Measurements from ENCODE around the gene HAPLN3.

The HAPLN3 gene

GRCh38 chr15:88918738-88919137 is 23.4 kb upstream of the HAPLN3 start:
- Mint-ChIP-seq H3K4me1 (peaks cover 39% of the 10 kb centered on the region), H3K4me3 (no peak overlapping the region), H3K36me3 (ENCODE audit: low read depth) (no peaks in the 10 kb centered on the region), H3K9me3 (peaks cover 9% of the 10 kb centered on the region), H3K27ac (no peak overlapping the region), H3K27me3 (ENCODE audit: low read depth, poor library complexity) (peaks cover 3% of the 10 kb centered on the region)
- DNase-seq: no peak
- TF ChIP-seq, protein P1, sequence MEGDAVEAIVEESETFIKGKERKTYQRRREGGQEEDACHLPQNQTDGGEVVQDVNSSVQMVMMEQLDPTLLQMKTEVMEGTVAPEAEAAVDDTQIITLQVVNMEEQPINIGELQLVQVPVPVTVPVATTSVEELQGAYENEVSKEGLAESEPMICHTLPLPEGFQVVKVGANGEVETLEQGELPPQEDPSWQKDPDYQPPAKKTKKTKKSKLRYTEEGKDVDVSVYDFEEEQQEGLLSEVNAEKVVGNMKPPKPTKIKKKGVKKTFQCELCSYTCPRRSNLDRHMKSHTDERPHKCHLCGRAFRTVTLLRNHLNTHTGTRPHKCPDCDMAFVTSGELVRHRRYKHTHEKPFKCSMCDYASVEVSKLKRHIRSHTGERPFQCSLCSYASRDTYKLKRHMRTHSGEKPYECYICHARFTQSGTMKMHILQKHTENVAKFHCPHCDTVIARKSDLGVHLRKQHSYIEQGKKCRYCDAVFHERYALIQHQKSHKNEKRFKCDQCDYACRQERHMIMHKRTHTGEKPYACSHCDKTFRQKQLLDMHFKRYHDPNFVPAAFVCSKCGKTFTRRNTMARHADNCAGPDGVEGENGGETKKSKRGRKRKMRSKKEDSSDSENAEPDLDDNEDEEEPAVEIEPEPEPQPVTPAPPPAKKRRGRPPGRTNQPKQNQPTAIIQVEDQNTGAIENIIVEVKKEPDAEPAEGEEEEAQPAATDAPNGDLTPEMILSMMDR (IDR thresholded peaks at IDR 0.05): no peak

GRCh38 chr15:88917760-88918159 is 22.4 kb upstream of the HAPLN3 start:
- Mint-ChIP-seq H3K27me3 (ENCODE audit: low read depth, poor library complexity) (peaks cover 3% of the 10 kb centered on the region), H3K4me3 (no peak overlapping the region), H3K9me3 (peaks cover 7% of the 10 kb centered on the region), H3K27ac (no peak overlapping the region), H3K36me3 (ENCODE audit: low read depth) (no peaks in the 10 kb centered on the region), H3K4me1 (peaks cover 34% of the 10 kb centered on the region)
- DNase-seq: no peak
- TF ChIP-seq, protein P1 (IDR thresholded peaks at IDR 0.05): no peak

- DNase-seq: no peak
- peaks cover 4% of the 10 kb centered on the region for H3K9me3 Mint-ChIP-seq
- H3K4me1 Mint-ChIP-seq: peaks cover 42% of the 10 kb centered on the region
- no peak overlapping the region for H3K4me3 Mint-ChIP-seq
- H3K27me3 Mint-ChIP-seq (ENCODE audit: low read depth, poor library complexity): peaks cover 2% of the 10 kb centered on the region
- TF ChIP-seq, protein P1 (IDR thresholded peaks at IDR 0.05): no peak
- no peak overlapping the region for H3K27ac Mint-ChIP-seq
- H3K36me3 Mint-ChIP-seq (ENCODE audit: low read depth): peaks cover 8% of the 10 kb centered on the region
Observed at GRCh38 chr15:88915354-88915753, 20.0 kb upstream of the HAPLN3 start.

- H3K27ac Mint-ChIP-seq: peak overlapping the region; percentile 82
Observed at GRCh38 chr15:88913850-88914169, 18.5 kb upstream of the HAPLN3 start.

DNA sequence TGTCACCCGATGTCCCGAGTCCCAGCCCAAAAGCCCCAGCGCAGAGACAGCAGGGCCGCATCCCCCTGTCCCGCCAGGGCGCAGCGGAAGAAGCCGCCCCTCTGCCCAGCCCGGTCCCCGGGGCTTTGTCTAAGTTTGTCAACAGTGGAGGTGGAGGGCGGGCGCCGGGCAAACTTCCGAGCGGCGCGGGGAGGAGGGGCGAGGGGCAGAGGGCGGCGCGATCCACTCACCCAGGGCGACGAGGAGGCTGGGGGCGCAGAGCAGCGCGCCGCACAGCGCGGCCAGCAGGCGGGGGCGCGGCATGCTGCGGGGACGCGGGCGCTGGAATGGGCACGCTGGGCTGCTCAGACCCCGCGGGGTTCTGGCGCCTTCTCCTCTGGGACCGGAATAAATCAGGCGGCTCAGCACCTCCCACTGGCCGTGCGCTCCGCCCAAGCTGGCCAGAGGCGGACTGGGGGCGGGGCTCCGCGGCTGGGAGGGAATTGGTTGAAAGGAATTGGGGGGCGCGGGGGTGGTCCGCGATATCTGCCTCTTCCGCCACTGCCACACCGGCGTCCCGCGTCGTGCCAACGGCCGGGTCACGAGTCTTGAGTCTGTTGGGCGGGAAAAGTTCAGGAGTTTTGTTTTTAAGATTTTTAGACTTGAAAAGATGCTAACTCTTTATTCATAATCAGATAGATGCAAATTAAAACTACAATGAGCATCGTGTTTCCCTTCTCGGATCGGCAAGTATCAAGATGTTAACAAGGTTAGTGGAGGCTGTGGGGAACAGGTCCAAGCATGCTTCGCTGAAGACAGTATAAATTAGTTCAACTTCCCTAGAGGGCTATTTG is 17.9 kb upstream of the HAPLN3 start, which contains the start of gene MFGE8:
MFGE8 (minus strand) TSS at position 363 of the 833 bp plus-strand sequence; CDS start at position 303, 60 bp downstream.
- peaks cover 15% of the 10 kb centered on the region for H3K36me3 Mint-ChIP-seq (ENCODE audit: low read depth)
- H3K27ac Mint-ChIP-seq: peak within 1 kb of the TSS; percentile 90
- peaks cover 3% of the 10 kb centered on the region for H3K27me3 Mint-ChIP-seq (ENCODE audit: low read depth, poor library complexity)
- peaks cover 4% of the 10 kb centered on the region for H3K9me3 Mint-ChIP-seq
- TF ChIP-seq, protein P1 (IDR thresholded peaks at IDR 0.05): no peak
- DNase-seq: peak; percentile 93
- H3K4me3 Mint-ChIP-seq: peak within 1 kb of the TSS; percentile 92
- H3K4me1 Mint-ChIP-seq: peaks cover 55% of the 10 kb centered on the region

More at GRCh38 chr15:88913850-88914169, 18.5 kb upstream of the HAPLN3 start:
- Mint-ChIP-seq H3K9me3 (peaks cover 4% of the 10 kb centered on the region), H3K4me1 (peaks cover 49% of the 10 kb centered on the region), H3K27me3 (ENCODE audit: low read depth, poor library complexity) (peaks cover 3% of the 10 kb centered on the region), H3K4me3 (peak overlapping the region; percentile 92), H3K36me3 (ENCODE audit: low read depth) (peaks cover 11% of the 10 kb centered on the region)
- TF ChIP-seq, protein P1 (IDR thresholded peaks at IDR 0.05): no peak
- no peak for DNase-seq

DNA sequence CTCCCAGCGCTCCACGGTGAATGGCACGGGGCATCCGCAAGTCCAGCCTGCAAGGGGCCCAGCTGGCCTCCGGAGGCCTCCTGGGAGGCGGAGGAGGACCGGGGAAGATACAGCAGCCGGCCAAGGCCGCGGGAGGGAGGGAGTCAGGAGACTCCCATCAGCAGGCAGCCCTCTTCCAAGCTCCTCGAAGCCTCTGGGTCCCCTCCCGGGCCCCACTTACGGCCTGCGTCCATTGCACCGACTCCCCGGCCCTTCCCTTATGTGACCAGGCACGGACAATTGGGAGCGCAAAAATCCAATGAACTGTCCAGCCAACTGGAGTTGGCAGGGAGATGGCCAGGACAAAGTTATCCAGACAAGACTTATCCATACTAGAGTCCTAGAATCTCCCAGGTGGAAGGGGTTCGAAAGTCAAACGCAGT is 17.2 kb upstream of the HAPLN3 start:
- H3K27me3 Mint-ChIP-seq (ENCODE audit: low read depth, poor library complexity): peaks cover 3% of the 10 kb centered on the region
- TF ChIP-seq, protein P1 (IDR thresholded peaks at IDR 0.05): no peak
- H3K9me3 Mint-ChIP-seq: peaks cover 1% of the 10 kb centered on the region
- peak overlapping the region; percentile 90 for H3K27ac Mint-ChIP-seq
- H3K4me1 Mint-ChIP-seq: peaks cover 57% of the 10 kb centered on the region
- H3K4me3 Mint-ChIP-seq: peak overlapping the region; percentile 92
- peak; percentile 37 for DNase-seq
- peaks cover 20% of the 10 kb centered on the region for H3K36me3 Mint-ChIP-seq (ENCODE audit: low read depth)
